ENCODE results near the gene USO1. TPM values are rescaled to one million over a fixed set of nuclear protein-coding genes. Genes with fewer than 3 reads are reported as not detected.

Gene USO1
- total and polyA plus RNA-seq, 9 of the 15 experiments (the other 6 are each of a cell fraction or from before 2014, with no cell fraction given): 19.3 to 97.8 (median 48.5) TPM

DNA sequence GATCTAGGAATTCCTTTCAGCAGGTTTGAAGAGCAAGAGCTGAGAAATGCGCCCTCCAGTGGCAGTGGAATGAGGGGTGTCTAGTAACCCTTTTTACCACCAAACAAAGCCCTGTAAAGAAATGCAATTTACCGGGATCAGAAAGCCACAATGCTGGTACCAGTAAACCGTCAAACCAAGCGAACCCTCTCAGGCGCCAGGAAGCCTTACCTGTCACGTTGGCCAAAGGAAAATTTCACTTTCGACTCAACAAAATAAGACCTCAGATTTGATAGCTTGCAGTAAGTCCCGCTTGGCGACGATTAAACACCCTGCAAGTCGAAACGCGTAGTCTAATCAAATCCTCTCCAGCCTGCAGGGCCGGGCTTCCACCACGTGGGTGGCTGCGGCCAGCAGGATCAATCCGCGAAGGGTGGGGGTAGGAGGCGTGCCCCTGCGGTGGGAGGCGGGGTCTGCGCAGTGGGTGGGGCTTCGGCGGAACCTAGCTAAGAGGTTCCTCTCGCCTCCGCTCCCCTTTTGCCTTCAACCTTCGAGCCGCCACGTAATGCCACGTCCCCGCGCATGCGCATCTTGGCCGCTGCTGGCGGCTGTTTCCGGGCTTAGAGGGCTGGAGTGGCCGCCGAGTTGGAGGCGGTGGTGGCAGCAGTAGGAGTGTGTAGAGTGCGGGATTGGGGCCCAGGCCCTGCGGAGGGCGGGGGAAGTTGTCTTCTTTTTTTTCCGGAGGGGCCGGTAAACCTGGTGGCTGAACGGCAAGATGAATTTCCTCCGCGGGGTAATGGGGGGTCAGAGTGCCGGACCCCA, at the start of gene USO1 (continued):
- TF ChIP-seq, protein P1, sequence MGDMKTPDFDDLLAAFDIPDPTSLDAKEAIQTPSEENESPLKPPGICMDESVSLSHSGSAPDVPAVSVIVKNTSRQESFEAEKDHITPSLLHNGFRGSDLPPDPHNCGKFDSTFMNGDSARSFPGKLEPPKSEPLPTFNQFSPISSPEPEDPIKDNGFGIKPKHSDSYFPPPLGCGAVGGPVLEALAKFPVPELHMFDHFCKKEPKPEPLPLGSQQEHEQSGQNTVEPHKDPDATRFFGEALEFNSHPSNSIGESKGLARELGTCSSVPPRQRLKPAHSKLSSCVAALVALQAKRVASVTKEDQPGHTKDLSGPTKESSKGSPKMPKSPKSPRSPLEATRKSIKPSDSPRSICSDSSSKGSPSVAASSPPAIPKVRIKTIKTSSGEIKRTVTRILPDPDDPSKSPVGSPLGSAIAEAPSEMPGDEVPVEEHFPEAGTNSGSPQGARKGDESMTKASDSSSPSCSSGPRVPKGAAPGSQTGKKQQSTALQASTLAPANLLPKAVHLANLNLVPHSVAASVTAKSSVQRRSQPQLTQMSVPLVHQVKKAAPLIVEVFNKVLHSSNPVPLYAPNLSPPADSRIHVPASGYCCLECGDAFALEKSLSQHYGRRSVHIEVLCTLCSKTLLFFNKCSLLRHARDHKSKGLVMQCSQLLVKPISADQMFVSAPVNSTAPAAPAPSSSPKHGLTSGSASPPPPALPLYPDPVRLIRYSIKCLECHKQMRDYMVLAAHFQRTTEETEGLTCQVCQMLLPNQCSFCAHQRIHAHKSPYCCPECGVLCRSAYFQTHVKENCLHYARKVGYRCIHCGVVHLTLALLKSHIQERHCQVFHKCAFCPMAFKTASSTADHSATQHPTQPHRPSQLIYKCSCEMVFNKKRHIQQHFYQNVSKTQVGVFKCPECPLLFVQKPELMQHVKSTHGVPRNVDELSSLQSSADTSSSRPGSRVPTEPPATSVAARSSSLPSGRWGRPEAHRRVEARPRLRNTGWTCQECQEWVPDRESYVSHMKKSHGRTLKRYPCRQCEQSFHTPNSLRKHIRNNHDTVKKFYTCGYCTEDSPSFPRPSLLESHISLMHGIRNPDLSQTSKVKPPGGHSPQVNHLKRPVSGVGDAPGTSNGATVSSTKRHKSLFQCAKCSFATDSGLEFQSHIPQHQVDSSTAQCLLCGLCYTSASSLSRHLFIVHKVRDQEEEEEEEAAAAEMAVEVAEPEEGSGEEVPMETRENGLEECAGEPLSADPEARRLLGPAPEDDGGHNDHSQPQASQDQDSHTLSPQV (IDR thresholded peaks at IDR 0.05): 0 out of 2 replicates have a peak, but pooled peaks have one; percentile 29
- TF ChIP-seq E2F5 (CRISPR knock-in tag; IDR thresholded peaks at IDR 0.05) (peak; percentile 73; the same call in 1 of the 2 replicates), ZMIZ1 (IDR thresholded peaks at IDR 0.05; ENCODE audit: low read depth in 2 of 2, low read length in 2 of 2) (0 out of 4 replicates have a peak, but pooled peaks of 1 of the 2 experiments have one; percentile 41), EP300 (IDR thresholded peaks at IDR 0.05; ENCODE audit: low read length) (peak; percentile 18; the same call in 1 of the 2 replicates), TCF7 (IDR thresholded peaks at IDR 0.05; ENCODE audit: borderline replicate concordance) (0 out of 2 replicates have a peak, but pooled peaks have one; percentile 15), ZNF175 (CRISPR knock-in tag; IDR thresholded peaks at IDR 0.05; ENCODE audit: low read depth) (no peak), PHB2 (IDR thresholded peaks at IDR 0.05; ENCODE audit: low read depth) (no peak), RBM15 (IDR thresholded peaks at IDR 0.05; ENCODE audit: insufficient read depth, low read length) (no peak), EP400 (IDR thresholded peaks at IDR 0.05) (peak; percentile 98)
- TF ChIP-seq, protein P2, sequence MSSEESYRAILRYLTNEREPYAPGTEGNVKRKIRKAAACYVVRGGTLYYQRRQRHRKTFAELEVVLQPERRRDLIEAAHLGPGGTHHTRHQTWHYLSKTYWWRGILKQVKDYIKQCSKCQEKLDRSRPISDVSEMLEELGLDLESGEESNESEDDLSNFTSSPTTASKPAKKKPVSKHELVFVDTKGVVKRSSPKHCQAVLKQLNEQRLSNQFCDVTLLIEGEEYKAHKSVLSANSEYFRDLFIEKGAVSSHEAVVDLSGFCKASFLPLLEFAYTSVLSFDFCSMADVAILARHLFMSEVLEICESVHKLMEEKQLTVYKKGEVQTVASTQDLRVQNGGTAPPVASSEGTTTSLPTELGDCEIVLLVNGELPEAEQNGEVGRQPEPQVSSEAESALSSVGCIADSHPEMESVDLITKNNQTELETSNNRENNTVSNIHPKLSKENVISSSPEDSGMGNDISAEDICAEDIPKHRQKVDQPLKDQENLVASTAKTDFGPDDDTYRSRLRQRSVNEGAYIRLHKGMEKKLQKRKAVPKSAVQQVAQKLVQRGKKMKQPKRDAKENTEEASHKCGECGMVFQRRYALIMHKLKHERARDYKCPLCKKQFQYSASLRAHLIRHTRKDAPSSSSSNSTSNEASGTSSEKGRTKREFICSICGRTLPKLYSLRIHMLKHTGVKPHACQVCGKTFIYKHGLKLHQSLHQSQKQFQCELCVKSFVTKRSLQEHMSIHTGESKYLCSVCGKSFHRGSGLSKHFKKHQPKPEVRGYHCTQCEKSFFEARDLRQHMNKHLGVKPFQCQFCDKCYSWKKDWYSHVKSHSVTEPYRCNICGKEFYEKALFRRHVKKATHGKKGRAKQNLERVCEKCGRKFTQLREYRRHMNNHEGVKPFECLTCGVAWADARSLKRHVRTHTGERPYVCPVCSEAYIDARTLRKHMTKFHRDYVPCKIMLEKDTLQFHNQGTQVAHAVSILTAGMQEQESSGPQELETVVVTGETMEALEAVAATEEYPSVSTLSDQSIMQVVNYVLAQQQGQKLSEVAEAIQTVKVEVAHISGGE (CRISPR knock-in tag; IDR thresholded peaks at IDR 0.05): no peak; a peak in 1 of 6 replicates
- TF ChIP-seq, protein P3, sequence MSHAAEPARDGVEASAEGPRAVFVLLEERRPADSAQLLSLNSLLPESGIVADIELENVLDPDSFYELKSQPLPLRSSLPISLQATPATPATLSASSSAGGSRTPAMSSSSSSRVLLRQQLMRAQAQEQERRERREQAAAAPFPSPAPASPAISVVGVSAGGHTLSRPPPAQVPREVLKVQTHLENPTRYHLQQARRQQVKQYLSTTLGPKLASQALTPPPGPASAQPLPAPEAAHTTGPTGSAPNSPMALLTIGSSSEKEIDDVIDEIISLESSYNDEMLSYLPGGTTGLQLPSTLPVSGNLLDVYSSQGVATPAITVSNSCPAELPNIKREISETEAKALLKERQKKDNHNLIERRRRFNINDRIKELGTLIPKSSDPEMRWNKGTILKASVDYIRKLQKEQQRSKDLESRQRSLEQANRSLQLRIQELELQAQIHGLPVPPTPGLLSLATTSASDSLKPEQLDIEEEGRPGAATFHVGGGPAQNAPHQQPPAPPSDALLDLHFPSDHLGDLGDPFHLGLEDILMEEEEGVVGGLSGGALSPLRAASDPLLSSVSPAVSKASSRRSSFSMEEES (CRISPR knock-in tag; IDR thresholded peaks at IDR 0.05): no peak
